ENCODE results near the gene VPS4B. TPM values are rescaled to one million over a fixed set of nuclear protein-coding genes. Genes with fewer than 3 reads are reported as not detected.

VPS4B gene
- total RNA-seq (2014; rRNA removed; shearing (Covaris generic)) (30.2 and 34.4 TPM in 2 replicates), polyA plus RNA-seq (2016; fragmentation: Nextera tagmentation; extraction: Ambion mirVana) (43.5 and 49.4 TPM in 2 replicates)
- long read RNA-seq, transcript VPS4B-201 (11 exons, 3,324 nt), result major isoform, 9 of 16 reads
- long read RNA-seq, partial matches to known transcripts, result 7 of 16 reads
- long read RNA-seq, other reads (novel, unspliced or antisense), result 0 of 16 reads

DNA sequence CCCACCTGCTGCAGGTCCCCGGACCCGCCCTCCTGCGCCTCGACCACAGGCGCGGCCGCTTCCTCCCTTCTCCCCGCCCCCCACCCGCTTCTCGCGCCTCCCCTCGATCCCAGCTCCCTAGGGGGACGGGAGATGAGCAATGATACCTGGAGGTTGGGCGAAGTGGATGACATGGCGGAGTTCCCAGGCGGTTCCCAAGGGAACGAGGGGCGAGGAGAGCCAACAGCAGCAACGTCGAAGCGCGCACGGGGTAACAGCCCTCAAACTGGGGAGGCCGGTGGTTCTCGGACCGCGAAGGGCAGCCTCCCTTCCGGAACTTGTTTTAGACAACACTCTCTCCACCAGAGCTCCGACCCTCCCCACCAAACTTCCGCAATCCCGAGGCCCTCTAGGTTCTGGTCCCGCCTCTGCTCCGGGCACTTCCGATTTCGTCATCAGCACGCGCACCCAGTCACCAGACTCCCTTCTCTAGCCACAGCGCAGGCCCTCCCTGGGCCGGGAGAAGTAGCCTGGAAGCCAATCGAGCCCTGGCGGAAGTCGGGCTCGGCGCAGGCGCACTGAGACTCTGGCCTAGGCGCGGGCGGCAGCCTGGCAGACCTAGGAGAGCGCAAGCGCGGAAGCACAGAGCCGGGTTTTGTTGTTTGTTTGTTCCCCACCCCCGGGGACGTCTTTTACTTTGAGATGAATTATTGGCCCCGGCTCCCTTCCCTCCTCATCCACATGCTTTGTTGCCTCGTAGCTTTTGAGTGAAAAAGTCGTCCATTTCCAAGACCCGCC is at the start of gene VPS4B:
Gene VPS4B (minus strand): TSS at position 390 of the 777 bp plus-strand sequence. CDS start 217 bp downstream, at position 173.
- Histone ChIP-seq H3F3A (replicated peaks; ENCODE audit: low read depth) (no peaks in the 10 kb centered on the region), H4K20me1 (replicated peaks; ENCODE audit: insufficient read depth) (peaks cover 9% of the 10 kb centered on the region), H3K4me2 (peak within 1 kb of the TSS; percentile 95), H2AFZ (peak within 1 kb of the TSS; percentile 61; the same call in 1 of the 2 replicates), H3K4me3 (peak within 1 kb of the TSS; percentile 93), H3K36me3 (ENCODE audit: insufficient read depth) (peaks cover 10% of the 10 kb centered on the region; the same call in 1 of the 2 replicates), H3K27me3 (ENCODE audit: insufficient read depth) (no peaks in the 10 kb centered on the region), H3K4me1 (ENCODE audit: insufficient read depth) (peaks cover 6% of the 10 kb centered on the region), H3K27ac (ENCODE audit: low read depth) (peak within 1 kb of the TSS; percentile 97), H3K79me2 (replicated peaks; ENCODE audit: insufficient read depth) (peaks cover 46% of the 10 kb centered on the region), H3K9me2 (ENCODE audit: insufficient read depth) (no peaks in the 10 kb centered on the region)
- peak; percentile 97 for ATAC-seq
- Mint-ChIP-seq H3K27ac (peak within 1 kb of the TSS; percentile 99), H3K36me3 (ENCODE audit: low read depth) (no peaks in the 10 kb centered on the region; the same call in 2 of the 3 replicates), H3K27me3 (ENCODE audit: insufficient read depth, low read depth, poor library complexity) (peaks cover 10% of the 10 kb centered on the region), H3K4me3 (peak within 1 kb of the TSS; percentile 100), H3K9me3 (no peaks in the 10 kb centered on the region; the same call in 2 of the 3 replicates), H3K4me1 (peaks cover 10% of the 10 kb centered on the region)
- peak; percentile 98 for TF ChIP-seq CREB1 (CRISPR knock-in tag; IDR thresholded peaks at IDR 0.05; ENCODE audit: low read depth)
- TF ChIP-seq, protein P1, sequence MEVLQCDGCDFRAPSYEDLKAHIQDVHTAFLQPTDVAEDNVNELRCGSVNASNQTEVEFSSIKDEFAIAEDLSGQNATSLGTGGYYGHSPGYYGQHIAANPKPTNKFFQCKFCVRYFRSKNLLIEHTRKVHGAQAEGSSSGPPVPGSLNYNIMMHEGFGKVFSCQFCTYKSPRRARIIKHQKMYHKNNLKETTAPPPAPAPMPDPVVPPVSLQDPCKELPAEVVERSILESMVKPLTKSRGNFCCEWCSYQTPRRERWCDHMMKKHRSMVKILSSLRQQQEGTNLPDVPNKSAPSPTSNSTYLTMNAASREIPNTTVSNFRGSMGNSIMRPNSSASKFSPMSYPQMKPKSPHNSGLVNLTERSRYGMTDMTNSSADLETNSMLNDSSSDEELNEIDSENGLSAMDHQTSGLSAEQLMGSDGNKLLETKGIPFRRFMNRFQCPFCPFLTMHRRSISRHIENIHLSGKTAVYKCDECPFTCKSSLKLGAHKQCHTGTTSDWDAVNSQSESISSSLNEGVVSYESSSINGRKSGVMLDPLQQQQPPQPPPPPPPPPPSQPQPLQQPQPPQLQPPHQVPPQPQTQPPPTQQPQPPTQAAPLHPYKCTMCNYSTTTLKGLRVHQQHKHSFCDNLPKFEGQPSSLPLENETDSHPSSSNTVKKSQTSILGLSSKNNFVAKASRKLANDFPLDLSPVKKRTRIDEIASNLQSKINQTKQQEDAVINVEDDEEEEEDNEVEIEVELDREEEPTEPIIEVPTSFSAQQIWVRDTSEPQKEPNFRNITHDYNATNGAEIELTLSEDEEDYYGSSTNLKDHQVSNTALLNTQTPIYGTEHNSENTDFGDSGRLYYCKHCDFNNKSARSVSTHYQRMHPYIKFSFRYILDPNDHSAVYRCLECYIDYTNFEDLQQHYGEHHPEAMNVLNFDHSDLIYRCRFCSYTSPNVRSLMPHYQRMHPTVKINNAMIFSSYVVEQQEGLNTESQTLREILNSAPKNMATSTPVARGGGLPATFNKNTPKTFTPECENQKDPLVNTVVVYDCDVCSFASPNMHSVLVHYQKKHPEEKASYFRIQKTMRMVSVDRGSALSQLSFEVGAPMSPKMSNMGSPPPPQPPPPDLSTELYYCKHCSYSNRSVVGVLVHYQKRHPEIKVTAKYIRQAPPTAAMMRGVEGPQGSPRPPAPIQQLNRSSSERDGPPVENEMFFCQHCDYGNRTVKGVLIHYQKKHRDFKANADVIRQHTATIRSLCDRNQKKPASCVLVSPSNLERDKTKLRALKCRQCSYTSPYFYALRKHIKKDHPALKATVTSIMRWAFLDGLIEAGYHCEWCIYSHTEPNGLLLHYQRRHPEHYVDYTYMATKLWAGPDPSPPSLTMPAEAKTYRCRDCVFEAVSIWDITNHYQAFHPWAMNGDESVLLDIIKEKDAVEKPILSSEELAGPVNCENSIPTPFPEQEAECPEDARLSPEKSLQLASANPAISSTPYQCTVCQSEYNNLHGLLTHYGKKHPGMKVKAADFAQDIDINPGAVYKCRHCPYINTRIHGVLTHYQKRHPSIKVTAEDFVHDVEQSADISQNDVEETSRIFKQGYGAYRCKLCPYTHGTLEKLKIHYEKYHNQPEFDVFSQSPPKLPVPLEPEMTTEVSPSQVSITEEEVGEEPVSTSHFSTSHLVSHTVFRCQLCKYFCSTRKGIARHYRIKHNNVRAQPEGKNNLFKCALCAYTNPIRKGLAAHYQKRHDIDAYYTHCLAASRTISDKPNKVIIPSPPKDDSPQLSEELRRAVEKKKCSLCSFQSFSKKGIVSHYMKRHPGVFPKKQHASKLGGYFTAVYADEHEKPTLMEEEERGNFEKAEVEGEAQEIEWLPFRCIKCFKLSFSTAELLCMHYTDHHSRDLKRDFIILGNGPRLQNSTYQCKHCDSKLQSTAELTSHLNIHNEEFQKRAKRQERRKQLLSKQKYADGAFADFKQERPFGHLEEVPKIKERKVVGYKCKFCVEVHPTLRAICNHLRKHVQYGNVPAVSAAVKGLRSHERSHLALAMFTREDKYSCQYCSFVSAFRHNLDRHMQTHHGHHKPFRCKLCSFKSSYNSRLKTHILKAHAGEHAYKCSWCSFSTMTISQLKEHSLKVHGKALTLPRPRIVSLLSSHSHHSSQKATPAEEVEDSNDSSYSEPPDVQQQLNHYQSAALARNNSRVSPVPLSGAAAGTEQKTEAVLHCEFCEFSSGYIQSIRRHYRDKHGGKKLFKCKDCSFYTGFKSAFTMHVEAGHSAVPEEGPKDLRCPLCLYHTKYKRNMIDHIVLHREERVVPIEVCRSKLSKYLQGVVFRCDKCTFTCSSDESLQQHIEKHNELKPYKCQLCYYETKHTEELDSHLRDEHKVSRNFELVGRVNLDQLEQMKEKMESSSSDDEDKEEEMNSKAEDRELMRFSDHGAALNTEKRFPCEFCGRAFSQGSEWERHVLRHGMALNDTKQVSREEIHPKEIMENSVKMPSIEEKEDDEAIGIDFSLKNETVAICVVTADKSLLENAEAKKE (CRISPR knock-in tag; IDR thresholded peaks at IDR 0.05), result no peak
- TF ChIP-seq, protein P2, sequence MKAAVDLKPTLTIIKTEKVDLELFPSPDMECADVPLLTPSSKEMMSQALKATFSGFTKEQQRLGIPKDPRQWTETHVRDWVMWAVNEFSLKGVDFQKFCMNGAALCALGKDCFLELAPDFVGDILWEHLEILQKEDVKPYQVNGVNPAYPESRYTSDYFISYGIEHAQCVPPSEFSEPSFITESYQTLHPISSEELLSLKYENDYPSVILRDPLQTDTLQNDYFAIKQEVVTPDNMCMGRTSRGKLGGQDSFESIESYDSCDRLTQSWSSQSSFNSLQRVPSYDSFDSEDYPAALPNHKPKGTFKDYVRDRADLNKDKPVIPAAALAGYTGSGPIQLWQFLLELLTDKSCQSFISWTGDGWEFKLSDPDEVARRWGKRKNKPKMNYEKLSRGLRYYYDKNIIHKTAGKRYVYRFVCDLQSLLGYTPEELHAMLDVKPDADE (IDR thresholded peaks at IDR 0.05), result peak; percentile 95
- no peak for TF ChIP-seq JUNB (IDR thresholded peaks at IDR 0.05; ENCODE audit: unreplicated experiment)
- TF ChIP-seq NANOG (IDR thresholded peaks at IDR 0.05; ENCODE audit: borderline replicate concordance), result no peak
- TF ChIP-seq POLR2AphosphoS5 (IDR thresholded peaks at IDR 0.05; ENCODE audit: low read depth), result peak; percentile 75
- TF ChIP-seq EZH2phosphoT487 (IDR thresholded peaks at IDR 0.05; ENCODE audit: unreplicated experiment), result no peak
- DNase-seq (ENCODE audit: low spot score), result peak; percentile 99

Measured in GM23338 (cell line).